ENCODE data around the gene CACTIN.

- TF ChIP-seq CTCF (IDR thresholded peaks at IDR 0.05) (no peak), USF2 (IDR thresholded peaks at IDR 0.05; ENCODE audit: borderline replicate concordance, low read depth, low read length) (no peak)
Measured at GRCh38 chr19:3669947-3670795, 43.6 kb upstream of the CACTIN start.
